ENCODE results near the gene SORL1.

Gene SORL1

GRCh38 chr11:121512468-121513465 is 60.7 kb downstream of the SORL1 start:
- DNase-seq (ENCODE audit: low read depth) = peak; percentile 23
- TF ChIP-seq MYC (IDR thresholded peaks at IDR 0.05; ENCODE audit: low read depth, low read length) (no peak), CTCF (IDR thresholded peaks at IDR 0.05; ENCODE audit: low read depth, low read length) (no peak), MAX (IDR thresholded peaks at IDR 0.05; ENCODE audit: low read depth, low read length) (no peak), POLR2A (IDR thresholded peaks at IDR 0.05; ENCODE audit: extremely low read depth, insufficient read length) (no peak)
- no peak overlapping the region for H3K4me3 ChIP-seq (ENCODE audit: low read depth, low read length)

- DNase-seq (ENCODE audit: low read depth) = no peak
- no peak for TF ChIP-seq CTCF (IDR thresholded peaks at IDR 0.05; ENCODE audit: low read depth, low read length)
- TF ChIP-seq MYC (IDR thresholded peaks at IDR 0.05; ENCODE audit: low read depth, low read length) = no peak
- TF ChIP-seq POLR2A (IDR thresholded peaks at IDR 0.05; ENCODE audit: extremely low read depth, insufficient read length) = no peak
- TF ChIP-seq MAX (IDR thresholded peaks at IDR 0.05; ENCODE audit: low read depth, low read length) = no peak
- no peak overlapping the region for H3K4me3 ChIP-seq (ENCODE audit: low read depth, low read length)
Observed at GRCh38 chr11:121513807-121514206, 61.7 kb downstream of the SORL1 start.

- TF ChIP-seq CTCF (IDR thresholded peaks at IDR 0.05; ENCODE audit: low read depth, low read length) = no peak
- no peak for TF ChIP-seq POLR2A (IDR thresholded peaks at IDR 0.05; ENCODE audit: extremely low read depth, insufficient read length)
- no peak for TF ChIP-seq MAX (IDR thresholded peaks at IDR 0.05; ENCODE audit: low read depth, low read length)
- no peak for TF ChIP-seq MYC (IDR thresholded peaks at IDR 0.05; ENCODE audit: low read depth, low read length)
- no peak for DNase-seq (ENCODE audit: low read depth)
- no peak overlapping the region for H3K4me3 ChIP-seq (ENCODE audit: low read depth, low read length)
Observed at GRCh38 chr11:121514432-121515334, 62.6 kb downstream of the SORL1 start.

GRCh38 chr11:121515335-121515671 is 63.2 kb downstream of the SORL1 start:
- DNase-seq (ENCODE audit: low read depth) = peak; percentile 34
- H3K4me3 ChIP-seq (ENCODE audit: low read depth, low read length) = no peak overlapping the region
- no peak for TF ChIP-seq CTCF (IDR thresholded peaks at IDR 0.05; ENCODE audit: low read depth, low read length)
- no peak for TF ChIP-seq MAX (IDR thresholded peaks at IDR 0.05; ENCODE audit: low read depth, low read length)
- TF ChIP-seq POLR2A (IDR thresholded peaks at IDR 0.05; ENCODE audit: extremely low read depth, insufficient read length) = no peak
- no peak for TF ChIP-seq MYC (IDR thresholded peaks at IDR 0.05; ENCODE audit: low read depth, low read length)

GRCh38 chr11:121517996-121518395 is 65.9 kb downstream of the SORL1 start:
- no peak for DNase-seq (ENCODE audit: low read depth)
- no peak for TF ChIP-seq MAX (IDR thresholded peaks at IDR 0.05; ENCODE audit: low read depth, low read length)
- no peak for TF ChIP-seq CTCF (IDR thresholded peaks at IDR 0.05; ENCODE audit: low read depth, low read length)
- TF ChIP-seq POLR2A (IDR thresholded peaks at IDR 0.05; ENCODE audit: extremely low read depth, insufficient read length) = no peak
- no peak for TF ChIP-seq MYC (IDR thresholded peaks at IDR 0.05; ENCODE audit: low read depth, low read length)
- no peak overlapping the region for H3K4me3 ChIP-seq (ENCODE audit: low read depth, low read length)
